ENCODE measurements around the gene SLC8B1. TPM values are rescaled to one million over a fixed set of nuclear protein-coding genes. Genes with fewer than 3 reads are reported as not detected.
A peak's percentile ranks its signal among the peaks of the same experiment; 100 is the strongest.

The SLC8B1 gene
- polyA plus RNA-seq, 3 donors = 21.6 to 46.0 (median 32.4) TPM

DNA sequence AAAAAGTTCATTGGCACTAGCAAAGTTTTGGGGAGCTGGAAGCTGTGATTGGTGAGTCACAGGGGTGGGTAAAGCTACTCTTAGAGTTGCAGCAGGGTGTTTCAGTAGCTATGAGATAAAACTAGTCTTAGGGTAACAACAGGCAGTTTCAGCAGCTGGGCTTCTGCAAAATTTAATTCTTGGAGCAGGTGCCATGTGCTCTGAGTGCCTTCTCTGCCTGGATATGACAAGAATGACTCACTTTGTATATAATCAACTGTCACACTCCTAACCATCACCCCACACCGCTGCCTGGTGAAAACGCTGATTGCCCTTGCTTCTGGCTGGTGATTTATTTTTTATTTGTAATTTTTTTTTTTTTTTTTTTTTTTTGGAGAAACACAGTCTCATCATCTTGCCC is 13.0 kb upstream of the SLC8B1 start:
- intact Hi-C loops (cut with micrococcal nuclease) = no loop called here
- Histone ChIP-seq H3K4me2 (replicated peaks; ENCODE audit: extremely low read depth, low read length, poor library complexity, severe bottlenecking) (no peak overlapping the region), H3K9me3 (replicated peaks in 1 of 2; ENCODE audit: control insufficient read depth in 1 of 2, insufficient read depth in 1 of 2, low read length in 2 of 2) (no peaks in the 10 kb centered on the region), H3K36me3 (replicated peaks in 1 of 2; ENCODE audit: control insufficient read depth in 1 of 2, insufficient read depth in 2 of 2, low read length in 2 of 2) (no peaks in the 10 kb centered on the region), H3K4me1 (ENCODE audit: control insufficient read depth in 1 of 2, insufficient read depth in 2 of 2, low read length in 2 of 2) (peaks cover 0 to 7% of the 10 kb centered on the region in 2 donors), H3K9ac (ENCODE audit: insufficient read depth, low read length, poor library complexity, severe bottlenecking) (no peak overlapping the region), H4K20me1 (ENCODE audit: insufficient read depth, low read length) (no peaks in the 10 kb centered on the region), H3K27ac (ENCODE audit: low read depth in 1 of 2, low read length in 2 of 2) (no peak overlapping the region), H3K27me3 (ENCODE audit: control insufficient read depth in 2 of 2, insufficient read depth in 2 of 2, low read length in 2 of 2) (no peaks in the 10 kb centered on the region), H3K4me3 (replicated peaks in 1 of 3; ENCODE audit: low read depth in 2 of 3, low read length in 3 of 3) (no peak overlapping the region), H3K79me2 (ENCODE audit: insufficient read depth, low read length) (no peaks in the 10 kb centered on the region), H2AFZ (ENCODE audit: insufficient read depth, low read depth, low read length, poor library complexity, severe bottlenecking) (no peak overlapping the region)
- no peak overlapping the region for H3K4me3 Mint-ChIP-seq
- no peaks in the 10 kb centered on the region for H3K36me3 Mint-ChIP-seq
- WGBS (ENCODE audit: insufficient coverage) = no CpG with 5 or more reads among the region's 2 CpGs
- peaks cover 0 to 4% (median 0%) of the 10 kb centered on the region in 7 donors for H3K9me3 Mint-ChIP-seq
- TF ChIP-seq, protein P1, sequence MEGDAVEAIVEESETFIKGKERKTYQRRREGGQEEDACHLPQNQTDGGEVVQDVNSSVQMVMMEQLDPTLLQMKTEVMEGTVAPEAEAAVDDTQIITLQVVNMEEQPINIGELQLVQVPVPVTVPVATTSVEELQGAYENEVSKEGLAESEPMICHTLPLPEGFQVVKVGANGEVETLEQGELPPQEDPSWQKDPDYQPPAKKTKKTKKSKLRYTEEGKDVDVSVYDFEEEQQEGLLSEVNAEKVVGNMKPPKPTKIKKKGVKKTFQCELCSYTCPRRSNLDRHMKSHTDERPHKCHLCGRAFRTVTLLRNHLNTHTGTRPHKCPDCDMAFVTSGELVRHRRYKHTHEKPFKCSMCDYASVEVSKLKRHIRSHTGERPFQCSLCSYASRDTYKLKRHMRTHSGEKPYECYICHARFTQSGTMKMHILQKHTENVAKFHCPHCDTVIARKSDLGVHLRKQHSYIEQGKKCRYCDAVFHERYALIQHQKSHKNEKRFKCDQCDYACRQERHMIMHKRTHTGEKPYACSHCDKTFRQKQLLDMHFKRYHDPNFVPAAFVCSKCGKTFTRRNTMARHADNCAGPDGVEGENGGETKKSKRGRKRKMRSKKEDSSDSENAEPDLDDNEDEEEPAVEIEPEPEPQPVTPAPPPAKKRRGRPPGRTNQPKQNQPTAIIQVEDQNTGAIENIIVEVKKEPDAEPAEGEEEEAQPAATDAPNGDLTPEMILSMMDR (IDR thresholded peaks at IDR 0.05) = no peak
- no peak overlapping the region for H3K27ac Mint-ChIP-seq
- H3K4me1 Mint-ChIP-seq = peaks cover 16% of the 10 kb centered on the region
- H3K27me3 Mint-ChIP-seq (ENCODE audit: low read depth in 3 of 3) = peaks cover 2 to 10% (median 6%) of the 10 kb centered on the region in 3 donors
- no peak for DNase-seq

DNA sequence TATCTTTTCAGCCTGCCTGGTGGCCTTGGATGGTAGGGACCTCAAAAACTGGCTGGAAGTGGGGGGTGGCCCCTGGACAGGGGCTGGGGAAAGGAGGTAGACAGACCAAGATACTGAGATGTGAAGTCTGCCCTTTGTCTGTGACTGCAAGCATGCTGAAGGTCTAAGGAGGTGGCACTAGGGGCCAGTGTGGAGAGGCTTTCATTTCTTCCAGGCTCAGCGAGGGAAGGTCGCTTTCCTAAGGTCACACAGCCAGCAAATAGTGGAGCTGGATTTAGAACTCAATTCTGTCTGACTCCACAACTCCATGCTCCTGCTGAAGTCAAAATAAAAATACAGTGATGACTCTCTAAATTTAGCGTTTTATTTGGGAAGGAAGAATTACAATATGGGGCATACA is 12.2 kb upstream of the SLC8B1 start:
- Histone ChIP-seq H3K9ac (ENCODE audit: insufficient read depth, low read length, poor library complexity, severe bottlenecking) (no peak overlapping the region), H3K4me1 (ENCODE audit: control insufficient read depth in 1 of 2, insufficient read depth in 2 of 2, low read length in 2 of 2) (peaks cover 0 to 7% of the 10 kb centered on the region in 2 donors), H3K4me2 (replicated peaks; ENCODE audit: extremely low read depth, low read length, poor library complexity, severe bottlenecking) (no peak overlapping the region), H3K9me3 (replicated peaks in 1 of 2; ENCODE audit: control insufficient read depth in 1 of 2, insufficient read depth in 1 of 2, low read length in 2 of 2) (no peaks in the 10 kb centered on the region), H3K4me3 (replicated peaks in 1 of 3; ENCODE audit: low read depth in 2 of 3, low read length in 3 of 3) (no peak overlapping the region), H3K27me3 (ENCODE audit: control insufficient read depth in 2 of 2, insufficient read depth in 2 of 2, low read length in 2 of 2) (no peaks in the 10 kb centered on the region), H2AFZ (ENCODE audit: insufficient read depth, low read depth, low read length, poor library complexity, severe bottlenecking) (no peak overlapping the region), H3K36me3 (replicated peaks in 1 of 2; ENCODE audit: control insufficient read depth in 1 of 2, insufficient read depth in 2 of 2, low read length in 2 of 2) (no peaks in the 10 kb centered on the region), H4K20me1 (ENCODE audit: insufficient read depth, low read length) (no peaks in the 10 kb centered on the region), H3K79me2 (ENCODE audit: insufficient read depth, low read length) (no peaks in the 10 kb centered on the region), H3K27ac (ENCODE audit: low read depth in 1 of 2, low read length in 2 of 2) (no peak overlapping the region)
- no CpG with 5 or more reads among the region's 3 CpGs for WGBS (ENCODE audit: insufficient coverage)
- intact Hi-C loops (cut with micrococcal nuclease) = no loop called here
- DNase-seq = no peak
- TF ChIP-seq, protein P1 (IDR thresholded peaks at IDR 0.05) = no peak
- H3K9me3 Mint-ChIP-seq = no peaks in the 10 kb centered on the region
- no peaks in the 10 kb centered on the region for H3K36me3 Mint-ChIP-seq
- H3K27me3 Mint-ChIP-seq (ENCODE audit: low read depth in 3 of 3) = peaks cover 2 to 10% (median 3%) of the 10 kb centered on the region in 3 donors
- peaks cover 12% of the 10 kb centered on the region for H3K4me1 Mint-ChIP-seq
- peak overlapping the region in 1 of 7 donors; percentile 6 for H3K27ac Mint-ChIP-seq
- H3K4me3 Mint-ChIP-seq = no peak overlapping the region
